ENCODE data around the gene MED29. TPM values are rescaled to one million over a fixed set of nuclear protein-coding genes. Genes with fewer than 3 reads are reported as not detected.

The MED29 gene
- total RNA-seq, result 24.7 and 25.8 TPM in 2 replicates

GRCh38 chr19:39390751-39391437 lies at the start of gene MED29, which contains the start of gene PAF1:
MED29 (plus strand) TSS chr19:39391378; CDS start chr19:39391423, 45 bp downstream.
PAF1 (minus strand) TSS chr19:39391106; CDS start chr19:39390864, 242 bp downstream.

GRCh38 chr19:39341719-39342604 lies 49.2 kb upstream of the MED29 start, which contains the start of gene SAMD4B:
SAMD4B (plus strand) TSS chr19:39342421; CDS start chr19:39356894, 14,473 bp downstream.

GRCh38 chr19:39406656-39407409 lies 15.7 kb downstream of the MED29 start, which contains the start of gene ZFP36:
ZFP36 (plus strand) TSS chr19:39406847; CDS start chr19:39406905, 58 bp downstream.

GRCh38 chr19:39412100-39412866 lies 21.1 kb downstream of the MED29 start, which contains the start of gene PLEKHG2:
PLEKHG2 (plus strand) TSS chr19:39412669; CDS start chr19:39414087, 1,418 bp downstream.

GRCh38 chr19:39435499-39436349 lies 44.5 kb downstream of the MED29 start, which contains the start of gene RPS16:
RPS16 (minus strand) TSS chr19:39435949; CDS start chr19:39435895, 54 bp downstream.

GRCh38 chr19:39445196-39446111 lies 54.3 kb downstream of the MED29 start, which contains the start of gene SUPT5H:
SUPT5H (plus strand) TSS chr19:39445582; CDS start chr19:39445891, 309 bp downstream.

Other genes starting within 250 kb of the MED29 start
- not detected in 2 replicates for gene NCCRP1, start 194.4 kb upstream of the MED29 start, total RNA-seq
- gene SYCN, start 187.1 kb upstream of the MED29 start, total RNA-seq, result not detected in 2 replicates
- not detected in 2 replicates for gene IFNL3, start 146.4 kb upstream of the MED29 start, total RNA-seq
- gene IFNL4, start 142.5 kb upstream of the MED29 start, total RNA-seq, result not detected in 2 replicates
- not detected in 2 replicates for gene IFNL2, start 123.0 kb upstream of the MED29 start, total RNA-seq
- not detected in 2 replicates for gene IFNL1, start 95.0 kb upstream of the MED29 start, total RNA-seq
- not detected in 2 replicates for gene LRFN1, start 70.5 kb upstream of the MED29 start, total RNA-seq
- 4.4 and 21.8 TPM in 2 replicates for gene GMFG, start 55.3 kb upstream of the MED29 start, total RNA-seq
- gene SAMD4B, start 49.0 kb upstream of the MED29 start, total RNA-seq, result 45.1 and 55.7 TPM in 2 replicates
- gene PAF1, start 272 bp upstream of the MED29 start, total RNA-seq, result 40.2 and 95.3 TPM in 2 replicates
- gene ZFP36, start 15.5 kb downstream of the MED29 start, total RNA-seq, result 47.3 and 97.1 TPM in 2 replicates
- 26.2 and 30.3 TPM in 2 replicates for gene PLEKHG2, start 21.3 kb downstream of the MED29 start, total RNA-seq
- 1,521 and 1,655 TPM in 2 replicates for gene RPS16, start 44.6 kb downstream of the MED29 start, total RNA-seq
- gene SUPT5H, start 54.2 kb downstream of the MED29 start, total RNA-seq, result 58.1 and 65.3 TPM in 2 replicates
- 62.0 and 74.4 TPM in 2 replicates for gene TIMM50, start 89.5 kb downstream of the MED29 start, total RNA-seq
- gene DLL3, start 107.6 kb downstream of the MED29 start, total RNA-seq, result 0.97 and 2.2 TPM in 2 replicates
- gene SELENOV, start 123.8 kb downstream of the MED29 start, total RNA-seq, result not detected in 2 replicates
- 1.4 and 2.9 TPM in 2 replicates for gene EID2B, start 141.5 kb downstream of the MED29 start, total RNA-seq
- gene EID2, start 148.8 kb downstream of the MED29 start, total RNA-seq, result 3.8 and 6.8 TPM in 2 replicates
- not detected in 2 replicates for gene LGALS13, start 211.1 kb downstream of the MED29 start, total RNA-seq

Data from cardiac atrium fibroblast (primary cell).